Measurements from ENCODE around the gene UBXN2A.

GRCh38 chr2:23943666-23944065, 3.4 kb downstream of the UBXN2A start:
- TF ChIP-seq POLR2AphosphoS5 (IDR thresholded peaks at IDR 0.05; ENCODE audit: low read length) (no peak), USF1 (IDR thresholded peaks at IDR 0.05; ENCODE audit: borderline replicate concordance, extremely low read length, insufficient read depth, low read depth, low read length) (no peak), CTCF (IDR thresholded peaks at IDR 0.05 in 2 of 3, conservative IDR thresholded peaks at IDR 0.05 in 1 of 3; ENCODE audit: control insufficient read depth in 2 of 3, extremely low read depth in 1 of 3, insufficient read depth in 1 of 3, low read depth in 3 of 3, low read length in 3 of 3) (no peak), ZZZ3 (IDR thresholded peaks at IDR 0.05; ENCODE audit: control insufficient read depth, insufficient read length, low read depth) (no peak), POLR2A (IDR thresholded peaks at IDR 0.05; ENCODE audit: low read depth, low read length) (no peak), SMAD1 (IDR thresholded peaks at IDR 0.05; ENCODE audit: low read depth, partially characterized antibody) (no peak), ASH2L (IDR thresholded peaks at IDR 0.05; ENCODE audit: borderline replicate concordance, low read depth) (no peak), EP300 (IDR thresholded peaks at IDR 0.05; ENCODE audit: borderline replicate concordance in 1 of 2, control insufficient read depth in 1 of 2, low read depth in 2 of 2, low read length in 2 of 2) (no peak)
